SK-N-SH treated with all-trans-retinoic acid at 6 μM for 48 hours (cell line): ENCODE results near the gene LRFN2.

ENCODE experiments used
- ATAC-seq: fragments of 200-7000 bp; cut with Tn5 transposase; 3 replicates; pipeline ENCODE4 v1.9.1; 2020; ENCODE audit warnings: mild to moderate bottlenecking, moderate library complexity
- BACH2 ChIP-seq: fragments of 250-450 bp; sonication (Bioruptor Pico); IDR thresholded peaks from 2 replicates; pipeline ENCODE4 v1.9.0; 2021; ENCODE audit warnings: mild to moderate bottlenecking, borderline replicate concordance
- ESRRG ChIP-seq: fragments of 250-450 bp; sonication (Bioruptor Pico); IDR thresholded peaks from 2 replicates; pipeline ENCODE4 v1.6.1; 2021; ENCODE audit warnings: mild to moderate bottlenecking
- ISL1 ChIP-seq: fragments of 250-450 bp; sonication (Bioruptor Pico); IDR thresholded peaks from 2 replicates; pipeline ENCODE4 v2.1.2; 2022; ENCODE audit warnings: mild to moderate bottlenecking, moderate library complexity
- OSR1 ChIP-seq: fragments of 250-450 bp; sonication (Bioruptor Pico); IDR thresholded peaks from 2 replicates; pipeline ENCODE4 v1.8.0; 2022; ENCODE audit warnings: moderate library complexity, mild to moderate bottlenecking, inconsistent platforms
- PATZ1 ChIP-seq: fragments of 250-450 bp; sonication (Bioruptor Pico); IDR thresholded peaks from 2 replicates; pipeline ENCODE4 v1.8.0; 2020; ENCODE audit warnings: mild to moderate bottlenecking, moderate library complexity, borderline replicate concordance
- POU6F1 ChIP-seq: fragments of 250-450 bp; sonication (Bioruptor Pico); IDR thresholded peaks from 2 replicates; pipeline ENCODE4 v1.8.0; 2021; ENCODE audit warnings: low read depth, mild to moderate bottlenecking, moderate library complexity, borderline replicate concordance
- PPARA ChIP-seq: fragments of 250-450 bp; sonication (Bioruptor Pico); IDR thresholded peaks from 2 replicates; pipeline ENCODE4 v1.5.0; 2020; ENCODE audit warnings: mild to moderate bottlenecking, borderline replicate concordance
- TOX ChIP-seq: fragments of 250-450 bp; sonication (Bioruptor Pico); IDR thresholded peaks from 2 replicates; pipeline ENCODE4 v1.8.0; 2021; ENCODE audit warnings: mild to moderate bottlenecking, moderate library complexity, borderline replicate concordance
- ZC3H10 ChIP-seq: fragments of 250-450 bp; sonication (Bioruptor Pico); IDR thresholded peaks from 2 replicates; pipeline ENCODE4 v1.5.1; 2021; ENCODE audit warnings: mild to moderate bottlenecking, moderate library complexity
- ZNF70 ChIP-seq: fragments of 450-650 bp; formaldehyde crosslinking; IDR thresholded peaks from 2 replicates; pipeline ENCODE4 v1.5.0; 2020; ENCODE audit warnings: mild to moderate bottlenecking, moderate library complexity
- TF ChIP-seq, protein P1 (sequence below): fragments of 250-450 bp; sonication (Bioruptor Pico); IDR thresholded peaks from 2 replicates; pipeline ENCODE4 v1.5.1; 2021; ENCODE audit warnings: mild to moderate bottlenecking, moderate library complexity
- TF ChIP-seq, protein P2 (sequence below): fragments of 250-450 bp; sonication (Bioruptor Pico); IDR thresholded peaks from 2 replicates; pipeline ENCODE4 v1.5.0; 2020; ENCODE audit warnings: mild to moderate bottlenecking, moderate library complexity
- TF ChIP-seq, protein P3 (sequence below): fragments of 250-450 bp; sonication (Bioruptor Pico); IDR thresholded peaks from 2 replicates; pipeline ENCODE4 v1.5.1; 2020; ENCODE audit warnings: low read depth, mild to moderate bottlenecking, moderate library complexity

The LRFN2 gene

DNA sequence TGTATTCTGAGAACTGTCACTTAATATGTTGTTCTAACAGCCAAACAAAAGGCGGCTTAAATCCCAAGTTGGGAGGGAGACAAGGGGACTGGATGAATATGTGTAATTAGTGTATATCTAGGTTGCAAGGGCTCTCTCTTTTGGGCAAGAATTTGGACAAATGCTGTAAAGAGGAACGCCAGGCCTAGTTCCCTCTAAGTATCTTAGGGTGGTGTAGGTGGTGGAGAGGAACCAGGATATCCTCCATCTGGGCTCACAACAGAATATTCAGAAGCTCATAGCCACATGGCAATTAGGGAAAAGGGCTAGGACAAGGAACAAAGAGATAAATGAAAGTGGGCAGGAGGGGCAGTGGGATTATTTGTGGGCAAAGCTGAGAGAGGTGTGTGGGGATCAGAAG, 149.5 kb downstream of the LRFN2 start:
- no peak for ATAC-seq
- TF ChIP-seq ZNF70 (CRISPR knock-in tag) (no peak), POU6F1 (no peak), ZC3H10 (CRISPR knock-in tag) (no peak), BACH2 (no peak), OSR1 (CRISPR knock-in tag) (no peak), PPARA (CRISPR knock-in tag) (no peak), TOX (CRISPR knock-in tag) (no peak), ISL1 (CRISPR knock-in tag) (no peak), PATZ1 (CRISPR knock-in tag) (no peak)
- TF ChIP-seq, protein P1, sequence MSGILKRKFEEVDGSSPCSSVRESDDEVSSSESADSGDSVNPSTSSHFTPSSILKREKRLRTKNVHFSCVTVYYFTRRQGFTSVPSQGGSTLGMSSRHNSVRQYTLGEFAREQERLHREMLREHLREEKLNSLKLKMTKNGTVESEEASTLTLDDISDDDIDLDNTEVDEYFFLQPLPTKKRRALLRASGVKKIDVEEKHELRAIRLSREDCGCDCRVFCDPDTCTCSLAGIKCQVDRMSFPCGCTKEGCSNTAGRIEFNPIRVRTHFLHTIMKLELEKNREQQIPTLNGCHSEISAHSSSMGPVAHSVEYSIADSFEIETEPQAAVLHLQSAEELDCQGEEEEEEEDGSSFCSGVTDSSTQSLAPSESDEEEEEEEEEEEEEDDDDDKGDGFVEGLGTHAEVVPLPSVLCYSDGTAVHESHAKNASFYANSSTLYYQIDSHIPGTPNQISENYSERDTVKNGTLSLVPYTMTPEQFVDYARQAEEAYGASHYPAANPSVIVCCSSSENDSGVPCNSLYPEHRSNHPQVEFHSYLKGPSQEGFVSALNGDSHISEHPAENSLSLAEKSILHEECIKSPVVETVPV (CRISPR knock-in tag), result no peak
- TF ChIP-seq, protein P2, sequence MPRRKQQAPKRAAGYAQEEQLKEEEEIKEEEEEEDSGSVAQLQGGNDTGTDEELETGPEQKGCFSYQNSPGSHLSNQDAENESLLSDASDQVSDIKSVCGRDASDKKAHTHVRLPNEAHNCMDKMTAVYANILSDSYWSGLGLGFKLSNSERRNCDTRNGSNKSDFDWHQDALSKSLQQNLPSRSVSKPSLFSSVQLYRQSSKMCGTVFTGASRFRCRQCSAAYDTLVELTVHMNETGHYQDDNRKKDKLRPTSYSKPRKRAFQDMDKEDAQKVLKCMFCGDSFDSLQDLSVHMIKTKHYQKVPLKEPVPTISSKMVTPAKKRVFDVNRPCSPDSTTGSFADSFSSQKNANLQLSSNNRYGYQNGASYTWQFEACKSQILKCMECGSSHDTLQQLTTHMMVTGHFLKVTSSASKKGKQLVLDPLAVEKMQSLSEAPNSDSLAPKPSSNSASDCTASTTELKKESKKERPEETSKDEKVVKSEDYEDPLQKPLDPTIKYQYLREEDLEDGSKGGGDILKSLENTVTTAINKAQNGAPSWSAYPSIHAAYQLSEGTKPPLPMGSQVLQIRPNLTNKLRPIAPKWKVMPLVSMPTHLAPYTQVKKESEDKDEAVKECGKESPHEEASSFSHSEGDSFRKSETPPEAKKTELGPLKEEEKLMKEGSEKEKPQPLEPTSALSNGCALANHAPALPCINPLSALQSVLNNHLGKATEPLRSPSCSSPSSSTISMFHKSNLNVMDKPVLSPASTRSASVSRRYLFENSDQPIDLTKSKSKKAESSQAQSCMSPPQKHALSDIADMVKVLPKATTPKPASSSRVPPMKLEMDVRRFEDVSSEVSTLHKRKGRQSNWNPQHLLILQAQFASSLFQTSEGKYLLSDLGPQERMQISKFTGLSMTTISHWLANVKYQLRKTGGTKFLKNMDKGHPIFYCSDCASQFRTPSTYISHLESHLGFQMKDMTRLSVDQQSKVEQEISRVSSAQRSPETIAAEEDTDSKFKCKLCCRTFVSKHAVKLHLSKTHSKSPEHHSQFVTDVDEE (CRISPR knock-in tag), result no peak

DNA sequence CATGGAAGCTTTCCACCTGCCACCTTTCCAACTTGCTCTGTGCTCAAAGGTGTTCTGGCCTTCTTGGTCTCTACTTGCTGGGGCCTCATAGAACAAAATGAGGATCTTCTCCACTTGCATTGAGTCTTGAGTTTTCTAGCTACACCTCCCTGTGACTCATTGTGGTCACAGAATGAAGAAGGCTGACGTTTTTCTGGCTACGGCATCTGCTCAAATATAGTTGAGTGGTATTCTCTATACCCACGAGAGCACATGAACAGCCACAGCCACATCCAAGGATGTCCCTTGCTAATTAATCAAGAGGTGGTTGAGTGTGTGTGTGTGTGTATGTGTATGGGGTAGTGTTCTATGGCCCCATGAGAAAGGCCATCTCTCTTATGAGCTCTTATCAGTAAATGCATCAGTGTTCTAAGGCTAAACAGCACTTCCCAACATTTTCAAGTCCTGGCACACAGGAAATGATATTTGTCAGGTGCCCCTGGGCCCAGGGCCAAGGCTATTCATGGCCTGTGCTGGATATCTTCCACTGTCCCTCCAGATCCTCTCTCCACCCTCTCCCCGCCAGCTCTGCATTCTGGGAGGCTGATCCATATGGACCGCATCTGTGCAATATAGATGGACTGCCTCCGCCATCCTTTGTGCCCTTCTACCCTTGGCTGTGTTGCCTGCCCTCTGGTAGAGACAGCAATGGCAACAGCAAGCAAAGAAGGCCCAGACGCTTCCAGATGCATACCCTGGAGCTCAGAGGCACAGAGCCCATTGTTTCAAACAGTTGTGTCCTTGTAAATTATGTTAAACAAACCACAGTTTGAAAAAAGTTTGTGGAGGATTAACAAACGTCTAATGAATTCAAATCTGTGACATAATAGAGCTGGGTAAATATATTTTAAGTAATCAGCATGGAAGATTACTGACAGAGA, 150.2 kb downstream of the LRFN2 start:
- TF ChIP-seq, protein P3, sequence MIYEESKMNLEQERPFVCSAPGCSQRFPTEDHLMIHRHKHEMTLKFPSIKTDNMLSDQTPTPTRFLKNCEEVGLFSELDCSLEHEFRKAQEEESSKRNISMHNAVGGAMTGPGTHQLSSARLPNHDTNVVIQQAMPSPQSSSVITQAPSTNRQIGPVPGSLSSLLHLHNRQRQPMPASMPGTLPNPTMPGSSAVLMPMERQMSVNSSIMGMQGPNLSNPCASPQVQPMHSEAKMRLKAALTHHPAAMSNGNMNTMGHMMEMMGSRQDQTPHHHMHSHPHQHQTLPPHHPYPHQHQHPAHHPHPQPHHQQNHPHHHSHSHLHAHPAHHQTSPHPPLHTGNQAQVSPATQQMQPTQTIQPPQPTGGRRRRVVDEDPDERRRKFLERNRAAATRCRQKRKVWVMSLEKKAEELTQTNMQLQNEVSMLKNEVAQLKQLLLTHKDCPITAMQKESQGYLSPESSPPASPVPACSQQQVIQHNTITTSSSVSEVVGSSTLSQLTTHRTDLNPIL (CRISPR knock-in tag), result no peak
- TF ChIP-seq, protein P2 (CRISPR knock-in tag), result 0 out of 2 replicates have a peak, but pooled peaks have one; percentile 33
- peak; percentile 35; the same call in 2 of the 3 replicates for ATAC-seq

DNA sequence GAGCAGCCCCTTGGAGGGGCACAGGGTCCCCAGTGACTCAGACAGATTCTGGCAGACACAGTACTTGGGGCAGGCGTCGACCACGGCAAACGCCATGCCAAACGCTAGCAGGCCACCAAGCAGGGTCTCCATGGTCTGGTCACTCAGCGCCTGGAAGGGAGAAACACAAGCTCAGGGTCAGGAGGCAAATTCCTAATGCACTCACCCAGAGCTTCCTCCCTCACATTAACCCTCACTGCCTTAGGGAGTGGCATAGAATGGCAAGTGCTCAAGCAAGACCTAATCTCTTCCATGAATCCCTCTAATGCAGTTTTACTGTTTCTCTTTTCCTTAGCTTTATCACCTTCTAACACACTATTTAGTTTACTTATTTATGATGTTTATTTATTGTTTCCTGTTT, 154.2 kb downstream of the LRFN2 start:
- ATAC-seq, result no peak
- TF ChIP-seq ISL1 (CRISPR knock-in tag), result no peak
- TF ChIP-seq TOX (CRISPR knock-in tag), result no peak
- TF ChIP-seq BACH2, result no peak
- TF ChIP-seq ESRRG (CRISPR knock-in tag), result no peak
